Suprapubic skin (tissue), 4 donors: ENCODE measurements around the gene MOB4. TPM values are rescaled to one million over a fixed set of nuclear protein-coding genes. Genes with fewer than 3 reads are reported as not detected.

Source experiments
- DNase-seq, 2 donors: peaks; one replicate each; pipeline ENCODE4 v3.0.0-alpha.2; 2019; ENCODE audit warnings: low spot score in 2 of 2
- H3K27ac ChIP-seq: fragments of 200-600 bp; sonication (generic); one replicate; pipeline ENCODE4 v1.5.1; 2019
- H3K27me3 ChIP-seq: fragments of 200-600 bp; sonication (generic); one replicate; pipeline ENCODE4 v1.5.1; 2019
- H3K36me3 ChIP-seq: fragments of 200-600 bp; sonication (generic); one replicate; pipeline ENCODE4 v1.5.1; 2019
- H3K4me1 ChIP-seq: fragments of 200-600 bp; sonication (generic); one replicate; pipeline ENCODE4 v1.5.1; 2019
- H3K4me3 ChIP-seq: fragments of 200-600 bp; sonication (generic); one replicate; pipeline ENCODE4 v1.5.1; 2019; ENCODE audit warnings: mild to moderate bottlenecking
- H3K9me3 ChIP-seq: fragments of 200-600 bp; sonication (generic); one replicate; pipeline ENCODE4 v1.5.1; 2019
- CTCF ChIP-seq, 2 donors: fragments of 200-600 bp in 1 of 2; fragments of 450-650 bp in 1 of 2; sonication (generic) in 1 of 2; IDR thresholded peaks; one replicate each; pipeline ENCODE4 v1.5.1; 2016 to 2019; ENCODE audit warnings: antibody characterized with exemption in 2 of 2, mild to moderate bottlenecking in 1 of 2, moderate library complexity in 1 of 2
- EP300 ChIP-seq: sonication (generic); formaldehyde crosslinking; IDR thresholded peaks from one replicate; pipeline ENCODE4 v1.6.1; 2017; ENCODE audit warnings: antibody characterized with exemption
- POLR2A ChIP-seq, 2 donors: fragments of 450-650 bp; IDR thresholded peaks; one replicate each; pipeline ENCODE4 v1.6.1; 2017; ENCODE audit warnings: antibody characterized with exemption in 2 of 2, mild to moderate bottlenecking in 2 of 2, moderate library complexity in 2 of 2
- POLR2AphosphoS5 ChIP-seq, 3 donors: sonication (generic); formaldehyde crosslinking; IDR thresholded peaks; one replicate each; pipeline ENCODE4 v1.6.1; 2017; ENCODE audit warnings: antibody characterized with exemption in 3 of 3
- WGBS: methylation state at CpG from one replicate; pipeline ENCODE4 v1.1.5; 2018; 5-methylcytosine and 5-hydroxymethylcytosine counted together
- total RNA-seq, 4 donors: library from RNA; depleted of rRNA; stranded (reverse); fragments of >200 nt; gene quantifications; one replicate each; pipeline ENCODE4 v1.1.0, GENCODE V29; 2016

The MOB4 gene
- total RNA-seq, 4 donors from 2014 or later, result 17.8 to 30.4 (median 22.6) TPM

DNA sequence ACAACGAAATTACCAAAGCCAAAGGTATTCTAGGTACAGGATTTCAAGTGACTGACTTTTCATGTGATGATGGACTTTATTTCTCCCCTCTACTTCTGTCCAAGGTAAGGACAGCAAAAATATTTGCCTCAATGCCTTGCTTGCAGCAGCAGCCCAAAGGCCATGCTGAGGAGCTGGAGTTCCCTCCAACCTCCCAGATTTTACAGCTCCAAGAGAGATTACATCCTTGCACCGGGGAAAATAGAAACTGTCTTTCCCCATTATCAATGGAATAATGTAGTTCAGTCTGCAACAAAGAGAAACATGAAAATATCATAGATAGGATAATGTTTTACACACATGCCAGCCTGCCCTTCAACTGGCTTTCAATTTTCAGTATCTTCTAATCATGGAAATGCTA, 29.7 kb upstream of the MOB4 start:
- peaks cover 72% of the 10 kb centered on the region for H3K36me3 ChIP-seq

DNA sequence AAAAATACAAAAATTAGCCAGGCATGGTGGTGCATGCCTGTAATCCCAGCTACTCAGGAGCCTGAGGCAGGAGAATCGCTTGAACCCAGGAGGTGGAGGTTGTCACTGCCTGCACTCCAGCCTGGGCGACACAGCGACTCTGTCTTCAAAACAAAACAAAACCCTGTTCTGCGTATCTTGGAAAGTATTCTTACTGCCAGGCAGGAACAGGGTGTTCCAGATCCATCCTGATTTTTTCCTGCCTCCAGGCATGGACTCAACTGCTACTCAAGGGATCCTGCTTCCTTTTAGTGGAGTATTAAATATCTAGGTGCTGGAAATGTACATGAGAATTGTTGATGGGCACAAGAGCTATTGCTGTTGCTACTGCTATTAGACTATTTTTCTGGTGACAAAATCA, 28.5 kb upstream of the MOB4 start:
- TF ChIP-seq EP300 (no peak), CTCF (IDR thresholded peaks at IDR 0.05) (no peak), POLR2AphosphoS5 (IDR thresholded peaks at IDR 0.05) (no peak), POLR2A (IDR thresholded peaks at IDR 0.05) (no peak)
- Histone ChIP-seq H3K9me3 (peaks cover 15% of the 10 kb centered on the region), H3K36me3 (peaks cover 82% of the 10 kb centered on the region), H3K4me1 (no peaks in the 10 kb centered on the region), H3K27me3 (no peaks in the 10 kb centered on the region), H3K4me3 (no peak overlapping the region), H3K27ac (no peak overlapping the region)
- no peak for DNase-seq
- WGBS, result 71% methylated on average over 4 of the region's 4 CpGs

More for the DNA sequence above, 29.7 kb upstream of the MOB4 start:
- no peak for TF ChIP-seq EP300
- no peak for TF ChIP-seq CTCF (IDR thresholded peaks at IDR 0.05)
- TF ChIP-seq POLR2AphosphoS5 (IDR thresholded peaks at IDR 0.05), result no peak
- TF ChIP-seq POLR2A (IDR thresholded peaks at IDR 0.05), result no peak
- Histone ChIP-seq H3K27me3 (no peaks in the 10 kb centered on the region), H3K4me3 (no peak overlapping the region), H3K4me1 (no peaks in the 10 kb centered on the region), H3K9me3 (peaks cover 17% of the 10 kb centered on the region), H3K27ac (no peak overlapping the region)
- WGBS, result 90% methylated on average over 2 of the region's 2 CpGs
- DNase-seq, result no peak

DNA sequence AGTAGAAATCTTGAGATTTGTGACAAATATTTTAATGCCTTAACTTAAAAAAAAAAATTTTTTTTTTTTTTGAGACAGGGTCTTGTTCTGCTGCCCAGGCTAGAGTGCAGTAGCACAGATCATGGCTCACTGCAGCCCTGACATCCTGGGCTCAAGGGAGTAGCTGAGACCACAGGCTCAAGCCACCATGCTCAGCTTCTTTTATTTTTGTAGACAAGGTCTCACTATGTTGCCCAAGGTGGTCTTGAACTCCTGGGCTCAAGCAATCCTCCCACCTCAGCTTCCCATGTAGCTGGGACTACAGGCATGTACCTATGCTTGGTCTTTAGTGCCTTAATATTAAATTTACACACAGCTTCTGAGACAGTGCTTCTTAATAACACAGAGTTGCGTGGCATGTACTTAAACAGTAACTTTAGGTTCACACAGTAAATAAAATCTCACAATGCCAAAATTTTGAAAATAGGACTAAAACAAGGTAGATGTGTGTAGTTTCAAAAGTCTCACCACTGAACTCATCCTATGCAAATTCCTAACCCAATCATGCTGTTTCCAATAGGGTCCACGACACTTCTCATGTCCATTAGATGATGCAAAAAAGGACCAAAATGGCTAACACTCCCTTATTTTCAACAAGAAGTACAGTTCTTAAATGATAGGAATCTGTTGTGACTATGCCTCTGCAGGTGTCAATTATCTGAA, 20.3 kb upstream of the MOB4 start:
- H3K4me1 ChIP-seq, result peaks cover 33% of the 10 kb centered on the region
- no peaks in the 10 kb centered on the region for H3K9me3 ChIP-seq
- H3K27me3 ChIP-seq, result no peaks in the 10 kb centered on the region
- no peak for TF ChIP-seq POLR2A (IDR thresholded peaks at IDR 0.05)
- no peak for TF ChIP-seq CTCF (IDR thresholded peaks at IDR 0.05)
- no peak for TF ChIP-seq POLR2AphosphoS5 (IDR thresholded peaks at IDR 0.05)
- no peak for TF ChIP-seq EP300
- WGBS, result 91% methylated on average over 2 of the region's 2 CpGs
- H3K27ac ChIP-seq, result no peak overlapping the region
- peaks cover 63% of the 10 kb centered on the region for H3K36me3 ChIP-seq
- no peak for DNase-seq
- no peak overlapping the region for H3K4me3 ChIP-seq

DNA sequence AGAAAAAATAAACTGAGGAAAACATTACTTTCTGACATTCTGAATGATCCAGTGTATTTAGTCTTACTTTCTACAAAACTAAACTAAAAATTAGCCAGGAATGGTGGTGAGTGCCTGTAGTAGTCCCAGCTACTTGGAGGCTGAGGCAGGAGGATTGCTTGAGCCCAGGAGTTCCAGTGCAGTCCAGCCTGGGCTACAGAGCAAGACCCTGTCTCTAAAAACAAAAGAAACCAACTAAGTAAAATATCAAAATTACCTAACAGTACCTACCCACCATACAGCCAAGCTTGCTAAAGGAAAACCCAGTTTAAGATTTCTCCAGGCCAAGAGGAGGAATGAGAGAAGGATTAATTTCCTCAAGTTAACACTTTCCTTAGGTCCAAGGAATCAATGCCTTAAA, 19.2 kb upstream of the MOB4 start:
- no peak for DNase-seq
- H3K4me1 ChIP-seq, result peaks cover 41% of the 10 kb centered on the region
- H3K4me3 ChIP-seq, result no peak overlapping the region
- H3K27ac ChIP-seq, result no peak overlapping the region
- H3K27me3 ChIP-seq, result no peaks in the 10 kb centered on the region
- H3K36me3 ChIP-seq, result peaks cover 52% of the 10 kb centered on the region
- no peak for TF ChIP-seq EP300
- TF ChIP-seq CTCF (IDR thresholded peaks at IDR 0.05), result no peak
- no peak for TF ChIP-seq POLR2AphosphoS5 (IDR thresholded peaks at IDR 0.05)
- TF ChIP-seq POLR2A (IDR thresholded peaks at IDR 0.05), result no peak
- H3K9me3 ChIP-seq, result no peaks in the 10 kb centered on the region

DNA sequence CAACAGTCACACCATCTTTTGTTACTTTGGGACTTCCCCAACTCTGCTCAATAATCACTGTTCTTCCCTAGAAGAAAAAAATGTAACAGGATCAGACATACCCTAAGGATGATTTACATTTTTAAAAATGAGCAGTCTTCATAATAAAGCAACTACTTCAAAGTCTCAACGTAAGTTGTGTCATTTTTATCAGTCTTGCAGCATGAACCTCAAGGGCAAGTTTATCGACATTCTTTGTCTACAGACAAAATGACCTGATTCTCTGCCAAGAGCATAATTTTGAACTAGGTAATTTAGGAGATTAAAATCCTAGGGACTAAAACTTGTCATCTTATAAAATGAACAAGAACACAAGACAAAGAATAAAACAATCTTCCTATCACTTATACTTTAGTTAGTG, 18.5 kb upstream of the MOB4 start:
- Histone ChIP-seq H3K4me3 (no peak overlapping the region), H3K36me3 (peaks cover 45% of the 10 kb centered on the region), H3K4me1 (peaks cover 48% of the 10 kb centered on the region), H3K27me3 (no peaks in the 10 kb centered on the region), H3K27ac (no peak overlapping the region), H3K9me3 (no peaks in the 10 kb centered on the region)
- TF ChIP-seq POLR2A (IDR thresholded peaks at IDR 0.05) (no peak), EP300 (no peak), POLR2AphosphoS5 (IDR thresholded peaks at IDR 0.05) (no peak), CTCF (IDR thresholded peaks at IDR 0.05) (no peak)
- WGBS, result 39% methylated on average over 2 of the region's 2 CpGs
- DNase-seq, result no peak
